ENCODE measurements around the gene OR4E2. TPM values are rescaled to one million over a fixed set of nuclear protein-coding genes. Genes with fewer than 3 reads are reported as not detected.

Gene OR4E2
- total RNA-seq, 4 donors from 2014 or later = not detected

DNA sequence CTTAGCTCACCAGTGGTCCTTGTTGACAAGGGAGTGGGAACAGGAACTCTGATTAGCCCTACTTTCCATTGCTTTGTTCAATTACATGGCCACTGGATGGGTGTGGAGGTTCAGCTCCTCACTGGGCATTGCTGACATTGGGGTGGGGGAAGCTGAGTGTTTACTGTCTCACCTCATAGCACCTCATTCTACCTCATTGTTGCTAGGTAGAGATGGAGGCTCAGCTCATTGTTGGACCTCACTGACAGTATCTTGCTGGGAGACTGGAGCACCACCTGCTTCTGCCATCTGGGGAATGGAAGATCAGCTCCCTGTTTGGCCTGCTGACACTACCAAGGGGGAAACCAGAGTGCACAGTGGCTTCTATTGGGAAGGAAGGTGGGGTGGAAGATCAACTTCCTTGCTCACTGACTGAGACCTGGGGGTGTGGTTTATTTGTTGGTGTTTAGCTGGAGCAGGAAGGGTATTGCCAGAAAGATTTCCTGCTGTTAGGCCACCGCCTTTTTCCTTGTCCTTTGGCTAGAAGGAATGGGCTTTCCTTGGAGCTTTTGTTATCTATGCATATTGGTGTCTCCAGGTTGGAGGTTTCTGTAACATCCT, 1.3 kb upstream of the OR4E2 start:
- intact Hi-C loops (cut with DNase I) = no loop called here
- H3K27ac ChIP-seq = no peak overlapping the region
- no peaks in the 10 kb centered on the region for H3K9me3 ChIP-seq
- TF ChIP-seq, protein P1, sequence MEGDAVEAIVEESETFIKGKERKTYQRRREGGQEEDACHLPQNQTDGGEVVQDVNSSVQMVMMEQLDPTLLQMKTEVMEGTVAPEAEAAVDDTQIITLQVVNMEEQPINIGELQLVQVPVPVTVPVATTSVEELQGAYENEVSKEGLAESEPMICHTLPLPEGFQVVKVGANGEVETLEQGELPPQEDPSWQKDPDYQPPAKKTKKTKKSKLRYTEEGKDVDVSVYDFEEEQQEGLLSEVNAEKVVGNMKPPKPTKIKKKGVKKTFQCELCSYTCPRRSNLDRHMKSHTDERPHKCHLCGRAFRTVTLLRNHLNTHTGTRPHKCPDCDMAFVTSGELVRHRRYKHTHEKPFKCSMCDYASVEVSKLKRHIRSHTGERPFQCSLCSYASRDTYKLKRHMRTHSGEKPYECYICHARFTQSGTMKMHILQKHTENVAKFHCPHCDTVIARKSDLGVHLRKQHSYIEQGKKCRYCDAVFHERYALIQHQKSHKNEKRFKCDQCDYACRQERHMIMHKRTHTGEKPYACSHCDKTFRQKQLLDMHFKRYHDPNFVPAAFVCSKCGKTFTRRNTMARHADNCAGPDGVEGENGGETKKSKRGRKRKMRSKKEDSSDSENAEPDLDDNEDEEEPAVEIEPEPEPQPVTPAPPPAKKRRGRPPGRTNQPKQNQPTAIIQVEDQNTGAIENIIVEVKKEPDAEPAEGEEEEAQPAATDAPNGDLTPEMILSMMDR (IDR thresholded peaks at IDR 0.05) = no peak
- no peak for TF ChIP-seq POLR2A (IDR thresholded peaks at IDR 0.05)
- no peaks in the 10 kb centered on the region for H3K27me3 ChIP-seq
- no peaks in the 10 kb centered on the region for H3K36me3 ChIP-seq
- 57 to 63% methylated on average over 1 of the region's 1 CpG for WGBS, 2 donors
- no peaks in the 10 kb centered on the region for H3K4me1 ChIP-seq
- H3K4me3 ChIP-seq (replicated peaks in 1 of 3) = no peak overlapping the region
- DNase-seq = no peak

DNA sequence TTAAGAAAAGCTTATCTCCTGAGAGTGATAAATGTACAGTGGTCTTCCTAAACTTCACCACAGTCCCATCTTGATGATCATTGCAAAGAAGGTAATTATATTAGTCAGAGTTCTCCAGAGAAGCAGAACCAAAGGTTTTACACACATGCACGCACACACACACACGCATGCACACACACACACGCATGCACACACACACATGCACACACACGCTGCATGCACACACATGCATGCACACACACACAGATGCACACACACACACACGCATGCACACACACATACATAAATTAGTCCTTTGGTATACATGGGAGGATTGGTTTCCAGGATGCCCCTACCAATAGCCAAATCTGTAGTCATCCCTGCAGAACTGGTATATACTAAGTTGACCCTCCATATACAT, 580 bp downstream of the OR4E2 start:
- Histone ChIP-seq H3K27me3 (no peaks in the 10 kb centered on the region), H3K4me1 (no peaks in the 10 kb centered on the region), H3K27ac (no peak overlapping the region), H3K4me3 (replicated peaks in 1 of 3) (no peak overlapping the region), H3K9me3 (no peaks in the 10 kb centered on the region), H3K36me3 (no peaks in the 10 kb centered on the region)
- TF ChIP-seq POLR2A (IDR thresholded peaks at IDR 0.05) = no peak
- TF ChIP-seq, protein P1 (IDR thresholded peaks at IDR 0.05) = no peak
- WGBS, 2 donors = 86 to 89% methylated on average over 5 of the region's 5 CpGs
- intact Hi-C loops (cut with DNase I) = no loop called here
- no peak for DNase-seq

DNA sequence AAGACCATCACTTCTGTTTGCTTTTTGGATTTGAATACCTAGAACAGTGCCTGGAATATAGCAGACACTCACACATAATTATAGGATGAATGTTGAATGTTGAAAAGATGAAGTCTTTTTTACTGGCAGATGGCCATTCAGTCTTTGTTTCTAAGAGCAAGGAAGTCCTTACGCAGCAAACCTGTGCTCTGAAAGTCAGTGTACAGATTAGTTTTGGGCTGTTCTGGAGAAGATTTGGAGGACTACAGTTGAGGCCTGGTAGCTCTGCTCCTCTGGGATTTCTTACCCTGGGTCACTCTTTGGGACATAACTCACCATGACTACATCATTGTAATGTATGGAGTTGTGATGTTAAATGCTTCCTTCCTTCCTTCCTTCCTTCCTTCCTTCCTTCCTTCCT, 3.3 kb downstream of the OR4E2 start:
- no peak for TF ChIP-seq POLR2A (IDR thresholded peaks at IDR 0.05)
- TF ChIP-seq, protein P1 (IDR thresholded peaks at IDR 0.05) = no peak
- Histone ChIP-seq H3K27me3 (no peaks in the 10 kb centered on the region), H3K36me3 (no peaks in the 10 kb centered on the region), H3K9me3 (no peaks in the 10 kb centered on the region), H3K4me3 (replicated peaks in 1 of 3) (no peak overlapping the region), H3K4me1 (no peaks in the 10 kb centered on the region), H3K27ac (no peak overlapping the region)
- intact Hi-C loops (cut with DNase I) = no loop called here
- 87 to 94% methylated on average over 1 of the region's 1 CpG for WGBS, 2 donors
- DNase-seq = no peak

DNA sequence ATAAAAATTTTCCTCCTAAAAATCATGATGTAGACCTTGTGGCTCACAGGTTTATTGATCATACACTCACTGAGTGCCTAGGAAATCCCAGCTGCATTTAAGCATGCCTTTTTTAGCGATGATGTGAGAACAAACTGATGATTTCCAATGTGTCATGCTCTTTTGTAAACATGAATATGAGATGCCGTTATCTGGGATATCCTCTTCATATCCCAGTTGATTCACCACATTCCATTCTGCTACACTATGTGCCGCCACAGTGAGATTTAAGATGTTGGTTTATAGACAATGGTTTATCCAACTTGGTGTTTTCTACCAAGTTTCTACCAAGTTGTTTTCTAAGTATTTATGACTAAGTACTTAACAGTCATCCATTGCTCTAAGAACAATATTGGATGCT, 14.7 kb downstream of the OR4E2 start:
- H3K27me3 ChIP-seq = no peaks in the 10 kb centered on the region
- H3K9me3 ChIP-seq = no peaks in the 10 kb centered on the region
- WGBS, 2 donors = 81 to 85% methylated on average over 3 of the region's 3 CpGs
- H3K4me3 ChIP-seq (replicated peaks in 1 of 3) = no peak overlapping the region
- no peak for DNase-seq
- TF ChIP-seq, protein P1 (IDR thresholded peaks at IDR 0.05) = no peak
- TF ChIP-seq POLR2A (IDR thresholded peaks at IDR 0.05) = no peak
- H3K36me3 ChIP-seq = no peaks in the 10 kb centered on the region
- no peak overlapping the region for H3K27ac ChIP-seq
- intact Hi-C loops (cut with DNase I) = no loop called here
- no peaks in the 10 kb centered on the region for H3K4me1 ChIP-seq

DNA sequence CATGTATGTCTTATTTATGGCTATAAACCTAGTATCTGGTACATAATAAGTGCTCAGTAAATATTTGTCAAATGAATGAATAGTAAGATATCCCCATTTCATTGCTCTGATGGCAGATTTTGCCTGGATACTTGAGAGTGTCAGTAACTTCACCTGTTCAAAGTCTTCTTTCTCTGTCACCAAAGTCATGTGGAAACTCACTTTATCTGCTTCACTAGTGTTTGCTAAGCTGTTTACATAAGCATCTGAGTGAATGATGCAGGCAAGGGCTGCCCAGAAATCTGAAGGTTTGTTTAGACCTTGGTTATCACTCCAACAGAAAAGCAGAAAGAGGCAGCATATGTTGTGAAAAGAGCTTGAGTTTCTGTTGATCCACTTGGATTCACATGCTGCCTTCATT, 15.6 kb downstream of the OR4E2 start:
- TF ChIP-seq POLR2A (IDR thresholded peaks at IDR 0.05) = no peak
- TF ChIP-seq, protein P1 (IDR thresholded peaks at IDR 0.05) = no peak
- no peak for DNase-seq
- no peak overlapping the region for H3K4me3 ChIP-seq (replicated peaks in 1 of 3)
- intact Hi-C loops (cut with DNase I) = no loop called here
- H3K9me3 ChIP-seq = no peaks in the 10 kb centered on the region
- H3K27me3 ChIP-seq = no peaks in the 10 kb centered on the region
- no peak overlapping the region for H3K27ac ChIP-seq
- no peaks in the 10 kb centered on the region for H3K4me1 ChIP-seq
- no peaks in the 10 kb centered on the region for H3K36me3 ChIP-seq
